Stimulated activated CD8-positive, alpha-beta memory T cell treated with anti-CD3 and anti-CD28 coated beads, Interleukin-4, amount 100 ng/mL, for 1 hour (primary cell): ENCODE data around the gene RERE.

ENCODE experiments used
- DNase-seq, 2 donors: peaks; one replicate each; pipeline ENCODE4 v3.0.0-alpha.2; 2020; ENCODE audit warnings: low read depth in 2 of 2, low spot score in 1 of 2

RERE gene

GRCh38 chr1:8343044-8343443 is 474.4 kb downstream of the RERE start:
- no peak for DNase-seq

GRCh38 chr1:8342325-8342724 is 475.1 kb downstream of the RERE start:
- DNase-seq = no peak

DNA sequence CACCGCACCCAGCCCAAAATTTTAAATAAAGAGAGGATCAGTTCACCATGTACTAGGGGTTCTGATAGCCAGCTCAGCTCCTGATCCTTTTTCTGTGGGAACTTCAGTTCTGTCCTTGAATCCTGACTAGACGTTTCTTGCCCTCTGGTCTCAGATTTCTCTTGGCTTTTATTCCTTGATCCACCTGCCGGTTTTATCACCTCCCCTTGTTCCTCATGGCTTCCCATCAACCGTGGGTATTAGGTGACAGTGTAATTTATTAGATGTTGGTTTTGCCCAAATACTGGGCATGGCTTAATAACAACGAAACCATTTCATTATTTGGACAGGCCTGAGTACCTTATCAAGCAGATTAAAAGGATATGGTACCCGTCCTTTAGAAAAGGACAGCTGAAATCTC is 477.0 kb downstream of the RERE start:
- no peak for DNase-seq

- DNase-seq = no peak
Observed at GRCh38 chr1:8339203-8339600, 478.2 kb downstream of the RERE start.

GRCh38 chr1:8338526-8339202 is 478.8 kb downstream of the RERE start:
- no peak for DNase-seq

- no peak for DNase-seq
Observed at GRCh38 chr1:8337776-8338525, 479.5 kb downstream of the RERE start.

GRCh38 chr1:8335246-8335645 is 482.2 kb downstream of the RERE start:
- no peak for DNase-seq

GRCh38 chr1:8334106-8334851 is 483.2 kb downstream of the RERE start:
- DNase-seq = no peak

DNA sequence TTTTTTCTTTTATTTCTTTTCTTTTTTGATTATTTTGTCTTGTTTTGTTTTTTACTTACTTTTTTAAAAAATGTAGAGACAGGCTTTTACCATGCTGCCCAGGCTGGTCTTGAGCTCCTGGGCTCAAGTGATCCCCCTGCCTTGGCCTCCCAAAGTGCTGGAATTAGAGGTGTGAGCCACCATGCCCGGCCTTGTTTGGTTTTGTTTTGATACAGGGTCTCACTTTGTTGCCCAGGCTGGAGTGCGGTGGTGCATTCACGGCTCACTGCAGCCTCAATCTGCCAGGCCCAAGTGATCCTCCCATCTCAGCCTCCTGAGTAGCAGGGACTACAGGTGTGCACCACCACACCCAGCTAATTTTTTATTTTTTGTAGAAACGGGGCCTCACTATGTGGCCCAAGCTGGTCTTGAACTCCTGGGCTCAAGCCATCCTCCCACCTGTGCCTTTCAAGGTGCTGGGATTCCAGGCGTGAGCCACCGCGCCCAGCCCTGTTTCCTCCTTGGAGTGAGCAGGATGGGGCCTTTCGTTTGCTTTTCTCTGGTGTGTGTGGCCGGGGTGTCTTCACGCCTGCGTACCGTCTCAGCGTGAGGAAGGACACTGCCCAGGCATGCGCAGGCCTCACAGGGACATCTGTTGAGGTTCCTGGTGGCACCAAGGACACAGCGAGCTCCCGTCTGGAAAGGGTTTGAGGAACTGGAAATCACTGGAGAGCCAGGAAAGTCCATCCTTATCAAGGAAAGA is 484.0 kb downstream of the RERE start:
- DNase-seq = no peak

DNA sequence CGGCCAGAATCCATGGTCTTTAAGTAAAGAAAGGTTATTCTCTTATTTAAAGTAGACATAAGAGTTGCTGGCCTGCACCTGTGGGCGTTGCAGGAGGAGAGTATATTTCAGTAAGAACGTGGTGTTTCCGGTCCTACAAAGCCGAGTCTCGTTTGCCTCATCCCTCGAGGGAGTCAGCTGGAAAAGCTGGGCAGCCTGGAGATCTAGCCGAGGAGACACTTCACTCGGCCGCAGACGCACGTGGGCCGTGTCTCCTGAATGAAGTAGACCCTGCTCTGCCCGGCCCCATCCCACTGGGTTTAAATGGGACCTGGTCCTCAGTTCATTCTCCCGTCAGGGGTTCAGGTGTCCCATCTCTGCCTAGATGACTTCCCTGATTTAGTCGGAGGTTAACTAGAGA is 484.6 kb downstream of the RERE start:
- DNase-seq = no peak

DNA sequence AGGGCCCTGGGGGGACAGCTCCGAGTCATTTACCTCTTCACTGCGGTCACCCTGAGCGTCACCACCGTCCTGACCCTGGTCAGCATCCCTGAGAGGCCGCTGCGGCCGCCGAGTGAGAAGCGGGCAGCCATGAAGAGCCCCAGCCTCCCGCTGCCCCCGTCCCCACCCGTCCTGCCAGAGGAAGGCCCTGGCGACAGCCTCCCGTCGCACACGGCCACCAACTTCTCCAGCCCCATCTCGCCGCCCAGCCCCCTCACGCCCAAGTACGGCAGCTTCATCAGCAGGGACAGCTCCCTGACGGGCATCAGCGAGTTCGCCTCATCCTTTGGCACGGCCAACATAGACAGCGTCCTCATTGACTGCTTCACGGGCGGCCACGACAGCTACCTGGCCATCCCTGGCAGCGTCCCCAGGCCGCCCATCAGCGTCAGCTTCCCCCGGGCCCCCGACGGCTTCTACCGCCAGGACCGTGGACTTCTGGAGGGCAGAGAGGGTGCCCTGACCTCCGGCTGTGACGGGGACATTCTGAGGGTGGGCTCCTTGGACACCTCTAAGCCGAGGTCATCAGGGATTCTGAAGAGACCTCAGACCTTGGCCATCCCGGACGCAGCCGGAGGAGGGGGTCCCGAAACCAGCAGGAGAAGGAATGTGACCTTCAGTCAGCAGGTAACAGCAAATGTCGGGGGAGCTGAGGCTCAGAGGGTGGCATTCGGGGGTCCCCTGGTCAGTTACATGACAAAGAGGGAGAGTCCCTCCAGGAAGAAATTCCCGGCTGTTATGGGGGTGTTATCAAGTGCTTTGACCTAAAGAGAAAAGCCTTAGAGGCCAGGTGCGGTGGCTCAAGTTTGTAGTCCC is 486.9 kb downstream of the RERE start:
- DNase-seq = no peak

DNA sequence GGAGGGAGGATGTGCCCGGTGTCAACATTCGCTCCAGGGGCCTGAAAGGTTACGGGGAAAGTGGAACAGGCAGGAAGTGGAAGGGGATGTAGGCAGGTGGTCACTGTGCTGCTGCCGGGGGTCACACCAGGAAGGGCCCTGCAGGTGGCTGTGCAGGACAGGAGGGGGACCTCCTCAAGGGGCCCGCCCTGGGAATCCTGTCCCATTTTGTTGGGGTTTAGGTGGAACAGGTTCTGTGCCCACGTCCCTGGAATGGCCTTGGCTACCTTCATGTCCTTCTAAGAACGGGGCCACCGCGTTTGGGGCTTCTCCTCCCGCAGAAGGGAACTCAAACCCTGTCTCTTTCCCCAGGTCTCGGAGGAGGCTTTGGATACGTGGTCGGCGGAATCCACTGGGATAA is 487.6 kb downstream of the RERE start:
- DNase-seq = no peak

DNA sequence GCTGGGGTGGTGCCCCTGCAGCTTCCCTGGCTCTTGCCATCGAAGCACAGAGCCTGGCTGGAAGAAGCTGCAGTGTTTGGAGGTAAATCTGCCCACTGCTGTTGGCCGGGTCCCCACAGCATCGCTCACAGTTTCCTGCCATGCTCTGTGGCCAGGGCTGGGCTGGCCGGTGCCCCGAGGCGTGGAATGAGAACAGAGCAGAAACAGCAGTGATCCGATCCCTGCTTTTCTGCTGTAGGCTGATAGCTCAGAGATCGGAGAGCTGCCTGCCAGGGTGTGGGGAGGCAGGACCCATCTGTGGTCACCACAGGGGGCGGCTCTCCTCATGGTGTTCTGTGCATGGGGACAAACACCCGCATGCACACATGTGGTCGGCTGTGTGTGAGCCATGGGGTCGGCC is 488.0 kb downstream of the RERE start:
- no peak for DNase-seq

DNA sequence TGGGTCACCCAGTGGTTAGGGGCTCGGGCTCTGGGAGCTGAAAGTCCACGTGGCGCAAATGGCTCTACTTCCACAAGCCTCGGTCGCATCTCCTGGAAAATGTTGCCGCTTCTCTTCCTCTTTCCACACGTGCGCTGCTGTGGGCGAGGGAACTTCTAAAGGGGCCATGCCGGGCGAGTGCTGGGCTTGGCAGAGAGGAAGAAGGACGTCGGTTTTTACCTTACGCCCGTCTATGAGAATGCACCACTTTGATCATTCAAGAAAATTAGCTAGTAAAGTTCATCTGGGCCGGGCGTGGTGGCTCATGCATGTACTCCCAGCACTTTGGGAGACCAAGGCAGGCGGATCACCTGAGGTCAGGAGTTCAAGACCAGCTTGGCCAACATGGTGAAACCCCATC is 489.2 kb downstream of the RERE start:
- DNase-seq = no peak

DNA sequence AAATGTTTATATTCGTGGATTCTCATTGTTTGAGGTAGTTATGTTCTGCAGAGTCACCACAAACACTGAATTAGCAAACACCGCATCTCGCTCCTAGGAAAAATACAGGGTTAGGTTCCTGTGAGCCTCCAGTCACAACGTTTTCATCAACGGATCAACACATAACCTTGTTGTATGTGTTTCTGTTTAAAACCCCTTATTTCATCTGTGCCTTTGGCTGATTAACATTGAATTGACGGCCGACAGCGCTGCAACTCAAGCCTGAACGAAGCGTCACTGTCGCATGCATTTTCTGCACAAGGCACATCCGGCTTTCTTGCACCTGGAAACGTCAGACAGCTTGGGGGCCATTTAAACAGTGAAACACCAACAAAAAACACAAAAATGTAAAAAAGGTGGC is 491.2 kb downstream of the RERE start:
- no peak for DNase-seq

GRCh38 chr1:8325771-8326170 is 491.7 kb downstream of the RERE start:
- no peak for DNase-seq

DNA sequence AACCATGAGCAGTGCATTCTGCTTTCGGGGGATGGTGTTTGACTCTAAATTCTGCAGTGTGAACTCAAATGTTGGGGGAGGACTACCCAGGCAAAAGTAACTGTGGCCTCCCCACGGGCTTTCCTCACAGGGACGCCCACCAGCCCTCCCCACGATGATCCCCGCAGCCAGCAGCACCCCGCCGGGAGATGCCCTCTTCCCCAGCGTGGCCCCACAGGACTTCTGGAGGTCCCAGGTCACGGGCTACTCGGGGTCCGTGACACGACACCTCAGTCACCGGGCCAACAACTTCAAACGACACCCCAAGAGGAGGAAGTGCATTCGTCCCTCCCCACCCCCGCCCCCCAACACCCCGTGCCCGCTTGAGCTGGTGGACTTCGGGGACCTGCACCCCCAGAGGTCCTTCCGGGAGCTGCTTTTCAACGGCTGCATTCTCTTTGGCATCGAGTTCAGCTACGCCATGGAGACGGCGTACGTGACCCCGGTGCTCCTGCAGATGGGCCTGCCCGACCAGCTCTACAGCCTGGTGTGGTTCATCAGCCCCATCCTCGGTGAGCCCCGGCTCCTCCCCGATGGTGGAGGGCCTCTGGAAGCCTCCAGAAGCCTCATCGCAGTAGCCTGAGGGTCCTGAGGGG is 493.1 kb downstream of the RERE start:
- DNase-seq = no peak

DNA sequence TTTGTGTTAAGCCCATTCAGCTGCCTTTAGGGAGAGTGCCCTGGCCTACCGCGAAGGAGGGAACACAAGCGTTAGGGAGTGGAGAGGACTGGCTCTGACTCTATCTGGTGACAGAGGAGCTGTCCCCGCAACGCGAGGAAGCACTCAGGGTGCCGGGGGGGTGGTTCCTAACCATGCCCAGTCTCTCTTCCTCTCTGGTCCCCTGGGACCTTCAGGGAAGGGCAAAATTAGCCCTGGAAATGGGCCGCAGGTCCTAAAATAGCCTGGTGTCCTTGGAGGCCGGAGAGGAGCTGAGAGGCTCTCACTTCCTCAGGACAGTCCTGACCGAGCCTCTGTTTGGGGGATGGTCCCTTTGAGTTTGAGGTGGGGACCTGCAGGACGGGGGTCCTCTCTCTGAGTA is 493.7 kb downstream of the RERE start:
- no peak for DNase-seq

DNA sequence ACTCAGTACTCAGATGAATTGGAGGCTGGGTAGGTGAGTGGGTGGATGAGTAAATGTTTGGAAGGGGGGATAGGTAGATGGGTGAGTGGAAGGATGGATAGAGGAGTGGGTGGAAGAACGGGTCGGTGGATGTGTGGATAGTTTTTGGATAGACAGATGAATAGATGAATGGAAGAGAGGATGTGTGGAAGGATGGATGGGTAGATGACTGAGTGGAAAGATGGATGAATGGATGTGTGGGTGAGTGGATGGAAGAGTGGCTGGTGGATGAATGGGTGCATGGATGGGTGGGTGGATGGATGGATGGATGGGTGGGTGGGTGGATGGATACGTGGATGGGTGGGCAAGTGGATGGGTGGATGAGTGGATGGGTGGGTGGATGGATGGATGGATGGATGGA is 495.8 kb downstream of the RERE start:
- no peak for DNase-seq

GRCh38 chr1:8318436-8318835 is 499.0 kb downstream of the RERE start:
- no peak for DNase-seq
